Measurements from ENCODE around the gene OXA1L.
A peak's percentile ranks its signal among the peaks of the same experiment; 100 is the strongest.
"Not testable (repeated sequence)": the region's sequence is repeated elsewhere in the genome, so short reads cannot be mapped to it uniquely, and the experiment has no call there.

The OXA1L gene

GRCh38 chr14:22766457-22767322 is at the start of gene OXA1L:
Gene OXA1L, plus strand, starts transcription at chr14:22766688. Its CDS starts 14 bp downstream, at chr14:22766702.
- peak; percentile 95 for DNase-seq

GRCh38 chr14:22718091-22718490 is 48.4 kb upstream of the OXA1L start:
- no peak for DNase-seq

- DNase-seq: no peak
Measured at GRCh38 chr14:22721213-22721612, 45.3 kb upstream of the OXA1L start.

- no peak for DNase-seq
Measured at GRCh38 chr14:22723815-22724214, 42.7 kb upstream of the OXA1L start.

- DNase-seq: not testable (repeated sequence)
Measured at GRCh38 chr14:22724847-22725246, 41.6 kb upstream of the OXA1L start.

- not testable (repeated sequence) for DNase-seq
Measured at GRCh38 chr14:22725374-22725773, 41.1 kb upstream of the OXA1L start.

GRCh38 chr14:22726012-22726411 is 40.5 kb upstream of the OXA1L start:
- DNase-seq: no peak

GRCh38 chr14:22732062-22732461 is 34.4 kb upstream of the OXA1L start:
- not testable (repeated sequence) for DNase-seq

GRCh38 chr14:22733829-22734228 is 32.7 kb upstream of the OXA1L start:
- DNase-seq: no peak

- DNase-seq: no peak
Measured at GRCh38 chr14:22735096-22735495, 31.4 kb upstream of the OXA1L start.

GRCh38 chr14:22736384-22736783 is 30.1 kb upstream of the OXA1L start:
- DNase-seq: not testable (repeated sequence)

GRCh38 chr14:22737052-22737451 is 29.4 kb upstream of the OXA1L start:
- DNase-seq: no peak

GRCh38 chr14:22739423-22739822 is 27.1 kb upstream of the OXA1L start:
- DNase-seq: no peak

- no peak for DNase-seq
Measured at GRCh38 chr14:22740020-22740419, 26.5 kb upstream of the OXA1L start.

- DNase-seq: no peak
Measured at GRCh38 chr14:22747769-22748168, 18.7 kb upstream of the OXA1L start.

- DNase-seq: no peak
Measured at GRCh38 chr14:22748206-22748605, 18.3 kb upstream of the OXA1L start.

- DNase-seq: no peak
Measured at GRCh38 chr14:22748631-22749068, 17.8 kb upstream of the OXA1L start.

GRCh38 chr14:22752422-22752821 is 14.1 kb upstream of the OXA1L start:
- DNase-seq: no peak

- no peak for DNase-seq
Measured at GRCh38 chr14:22753586-22753985, 12.9 kb upstream of the OXA1L start.

- DNase-seq: not testable (repeated sequence)
Measured at GRCh38 chr14:22757972-22758650, 8.4 kb upstream of the OXA1L start.

- no peak for DNase-seq
Measured at GRCh38 chr14:22761734-22762133, 4.8 kb upstream of the OXA1L start.

- no peak for DNase-seq
Measured at GRCh38 chr14:22764382-22764781, 2.1 kb upstream of the OXA1L start.

GRCh38 chr14:22767323-22767589 is 768 bp downstream of the OXA1L start:
- DNase-seq: no peak

- no peak for DNase-seq
Measured at GRCh38 chr14:22768947-22769346, 2.5 kb downstream of the OXA1L start.

Data from DMS153 (cell line).